NCI-H1105 (cell line): ENCODE data around the gene IPO9.

Experiments used
- DNase-seq: peaks from one replicate; lab custom pipeline; 2025; lab: John Stamatoyannopoulos, UW

The IPO9 gene

DNA sequence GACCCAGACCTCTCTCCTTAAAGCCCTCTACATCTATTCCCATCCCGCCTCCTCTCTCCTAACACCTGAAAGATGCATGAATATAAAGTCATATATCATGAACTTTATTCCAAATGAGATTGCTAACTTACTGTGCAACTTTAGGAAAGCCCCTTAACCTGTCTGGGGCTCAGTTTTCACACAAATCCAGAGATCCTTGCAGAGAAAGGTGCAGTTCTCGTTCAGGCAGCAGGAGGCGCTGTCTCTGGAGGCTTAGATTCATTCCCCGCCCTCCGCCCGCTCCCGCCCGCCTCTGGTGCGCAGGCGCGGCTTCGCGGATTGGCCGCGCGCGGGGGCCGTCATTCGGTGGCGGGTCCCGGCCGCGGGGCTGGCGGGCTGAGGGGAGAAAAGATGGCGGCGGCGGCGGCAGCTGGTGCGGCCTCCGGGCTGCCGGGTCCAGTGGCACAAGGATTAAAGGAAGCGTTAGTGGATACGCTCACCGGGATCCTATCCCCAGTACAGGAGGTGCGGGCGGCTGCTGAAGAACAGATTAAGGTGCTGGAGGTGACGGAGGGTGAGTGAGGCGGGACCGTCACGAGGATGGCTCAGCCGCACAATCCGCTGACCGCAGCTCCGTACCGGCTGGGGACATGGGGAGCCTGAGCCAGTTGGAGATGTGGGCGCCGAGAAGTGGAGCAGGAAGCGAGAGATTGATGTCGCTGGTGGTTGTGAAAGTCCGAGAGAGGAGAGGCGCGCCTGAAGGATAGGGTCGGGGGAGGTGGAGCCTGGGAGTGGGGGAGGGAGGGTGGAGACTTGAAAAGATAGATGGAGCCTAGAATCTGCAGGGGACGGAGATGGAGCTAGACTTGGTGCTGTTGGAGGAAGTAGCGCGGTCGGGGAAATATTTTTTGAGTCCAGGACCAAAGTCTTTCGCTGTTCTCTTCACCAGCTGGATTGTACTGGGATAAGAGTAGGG is at the start of gene IPO9:
IPO9 (plus strand) TSS at position 338 of the 955 bp plus-strand sequence; CDS start at position 391, 53 bp downstream.
- DNase-seq, result peak; percentile 92

DNA sequence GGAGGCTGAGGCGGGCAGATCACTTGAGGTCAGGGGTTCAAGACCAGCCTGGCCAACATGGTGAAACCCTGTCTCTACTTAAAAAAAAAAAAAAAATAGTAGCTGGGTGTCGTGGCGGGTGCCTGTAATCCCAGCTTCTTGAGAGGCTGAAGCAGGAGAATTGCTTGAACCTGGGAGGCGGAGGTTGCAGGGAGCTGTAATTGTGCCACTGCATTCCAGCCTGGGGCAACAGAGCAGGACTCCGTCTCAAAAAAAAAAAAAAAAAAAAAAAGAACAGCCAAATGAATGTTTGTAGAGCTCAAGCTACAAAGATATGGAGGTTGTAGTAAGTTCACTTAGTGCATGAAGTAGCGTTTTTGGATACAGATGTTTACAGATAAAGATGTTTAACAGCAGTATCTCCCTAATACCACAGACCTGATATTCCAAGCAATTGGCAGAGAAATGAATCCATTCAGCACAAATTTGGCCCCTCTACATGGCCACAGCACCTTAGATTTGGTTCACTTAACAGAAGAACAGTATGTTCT is 49.5 kb upstream of the IPO9 start:
- no peak for DNase-seq

DNA sequence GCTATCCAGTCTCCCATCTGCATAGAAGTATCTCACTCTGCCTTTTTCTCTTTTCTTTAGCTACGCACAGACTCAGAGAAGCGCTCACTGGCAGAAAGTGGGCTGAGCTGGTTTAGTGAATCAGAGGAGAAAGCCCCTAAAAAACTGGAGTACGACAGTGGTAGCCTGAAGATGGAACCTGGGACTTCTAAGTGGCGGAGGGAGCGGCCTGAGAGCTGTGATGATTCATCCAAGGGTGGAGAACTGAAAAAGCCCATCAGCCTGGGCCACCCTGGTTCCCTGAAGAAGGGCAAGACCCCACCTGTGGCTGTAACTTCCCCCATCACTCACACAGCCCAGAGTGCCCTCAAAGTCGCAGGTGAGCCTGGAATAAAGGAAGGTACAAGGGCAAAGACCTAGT is 48.0 kb upstream of the IPO9 start:
- DNase-seq, result no peak

- no peak for DNase-seq
These were observed 47.5 kb upstream of the IPO9 start for GRCh38 chr1:201781437-201781836.

DNA sequence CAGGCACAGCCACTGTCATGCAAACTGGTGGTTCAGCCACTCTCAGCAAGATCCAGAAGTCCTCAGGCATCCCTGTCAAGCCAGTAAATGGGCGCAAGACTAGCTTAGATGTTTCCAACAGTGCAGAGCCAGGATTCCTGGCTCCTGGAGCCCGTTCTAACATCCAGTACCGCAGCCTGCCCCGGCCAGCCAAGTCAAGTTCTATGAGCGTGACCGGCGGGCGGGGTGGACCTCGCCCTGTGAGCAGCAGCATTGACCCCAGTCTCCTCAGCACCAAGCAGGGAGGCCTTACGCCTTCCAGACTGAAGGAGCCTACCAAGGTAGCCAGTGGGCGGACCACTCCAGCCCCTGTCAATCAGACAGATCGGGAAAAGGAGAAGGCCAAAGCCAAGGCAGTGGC is 46.6 kb upstream of the IPO9 start:
- DNase-seq, result no peak

GRCh38 chr1:201783058-201783457 is 45.9 kb upstream of the IPO9 start:
- no peak for DNase-seq

- no peak for DNase-seq
These were observed 45.4 kb upstream of the IPO9 start for GRCh38 chr1:201783572-201783971.

DNA sequence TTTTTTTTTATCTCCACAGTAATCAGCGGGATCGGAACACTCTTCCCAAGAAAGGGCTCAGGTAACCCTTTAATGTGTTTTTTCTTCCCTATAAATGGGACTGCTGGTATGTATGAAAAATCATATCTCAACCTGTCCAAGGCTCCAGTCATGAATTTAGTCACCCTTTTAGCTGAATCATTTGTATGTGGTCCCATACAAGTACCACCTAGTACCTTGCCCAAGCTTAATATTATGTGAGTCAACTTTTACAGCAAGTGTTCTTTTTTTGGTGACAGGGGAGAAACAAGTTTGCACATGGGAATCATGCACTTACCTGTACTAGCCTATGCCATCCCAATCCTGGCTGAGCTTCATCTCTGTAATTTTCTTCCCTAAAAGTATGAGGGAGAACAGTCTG is 43.7 kb upstream of the IPO9 start:
- DNase-seq, result no peak

DNA sequence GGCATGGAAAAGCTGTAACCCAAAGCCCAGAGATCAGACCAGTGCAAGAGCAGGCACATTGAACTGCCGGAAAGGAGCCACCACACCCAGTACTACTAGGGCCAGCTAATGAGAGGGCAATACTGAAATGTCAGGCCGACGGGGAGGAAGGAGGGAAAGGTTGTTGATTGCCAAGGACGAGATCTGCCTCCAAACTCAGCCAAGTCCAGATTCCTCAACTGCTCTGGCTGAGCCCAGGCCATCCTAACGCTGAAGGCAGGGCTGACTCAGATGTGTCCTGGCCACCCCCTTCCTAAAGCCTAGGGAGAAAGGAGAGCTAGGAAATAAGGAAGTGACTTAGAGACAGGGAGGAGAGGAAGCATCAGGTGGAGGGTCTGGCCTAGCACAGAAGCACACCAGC is 42.1 kb upstream of the IPO9 start:
- DNase-seq, result no peak

DNA sequence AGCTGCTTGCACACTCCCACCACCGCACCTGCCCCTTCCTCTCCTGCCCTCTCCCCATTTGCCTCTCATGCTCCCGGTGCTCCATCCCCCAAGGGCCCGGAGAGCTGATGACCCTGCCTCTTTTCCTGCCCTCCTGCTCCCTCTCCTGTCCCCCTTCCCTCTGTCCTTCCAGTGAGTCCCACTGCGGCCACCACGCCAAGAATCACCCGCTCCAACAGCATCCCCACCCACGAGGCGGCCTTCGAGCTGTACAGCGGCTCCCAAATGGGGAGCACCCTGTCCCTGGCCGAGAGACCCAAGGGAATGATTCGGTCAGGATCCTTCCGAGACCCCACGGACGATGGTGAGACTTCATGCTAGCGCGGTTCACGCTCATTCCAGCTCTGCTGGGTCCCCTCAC is 40.7 kb upstream of the IPO9 start:
- no peak for DNase-seq

DNA sequence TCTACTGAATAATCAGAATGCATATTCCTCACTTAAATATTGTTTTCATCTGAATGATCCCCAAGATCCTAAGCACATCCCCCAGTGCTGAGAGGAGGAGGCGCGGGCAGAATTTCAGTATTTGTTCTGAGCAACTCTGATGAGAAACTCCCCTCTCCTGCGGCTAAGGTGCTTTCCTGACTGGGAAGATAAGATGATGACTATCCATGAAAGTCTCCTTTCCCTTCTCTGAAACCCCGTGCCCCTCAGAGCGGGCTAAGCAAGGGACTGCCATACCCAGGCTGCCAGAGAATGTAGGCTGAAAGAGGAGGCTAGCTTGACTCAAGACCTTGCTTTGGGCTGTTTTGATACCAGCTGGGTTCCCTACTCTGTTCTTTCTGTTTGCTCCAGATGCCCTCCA is 39.7 kb upstream of the IPO9 start:
- no peak for DNase-seq

- DNase-seq, result no peak
These were observed 38.7 kb upstream of the IPO9 start for GRCh38 chr1:201790261-201790660.

GRCh38 chr1:201791051-201791778 is 37.7 kb upstream of the IPO9 start:
- DNase-seq, result no peak

GRCh38 chr1:201791779-201792173 is 37.2 kb upstream of the IPO9 start:
- DNase-seq, result no peak

GRCh38 chr1:201792534-201793305 is 36.2 kb upstream of the IPO9 start:
- peak; percentile 63 for DNase-seq

DNA sequence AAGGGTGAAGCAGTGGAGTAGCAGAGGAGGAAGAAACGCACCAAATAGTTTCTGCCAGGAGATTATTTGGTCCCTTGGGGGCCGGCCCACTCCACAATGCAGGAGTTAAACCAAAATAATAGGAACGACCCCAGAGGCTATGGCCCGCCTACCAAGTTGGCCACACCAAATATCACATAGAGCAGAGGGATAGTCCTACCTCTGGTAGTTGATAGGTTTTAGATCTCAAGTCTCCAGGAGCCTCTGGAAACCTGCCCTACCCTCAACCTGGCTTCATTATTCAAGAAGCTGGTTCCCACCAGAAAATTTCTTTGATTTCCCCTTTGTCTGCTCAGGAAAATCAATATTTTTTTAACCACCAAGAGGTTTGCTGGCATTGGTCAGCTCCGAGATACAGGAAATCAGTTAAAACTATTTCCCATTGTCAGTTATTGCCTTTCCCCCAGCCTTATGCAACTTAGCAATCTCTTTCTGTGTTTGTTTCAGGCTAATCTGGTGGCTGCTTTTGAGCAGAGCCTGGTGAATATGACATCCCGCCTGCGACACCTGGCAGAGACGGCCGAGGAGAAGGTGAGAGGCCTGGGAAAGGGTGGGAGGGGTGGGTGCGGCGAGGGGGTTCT is 35.5 kb upstream of the IPO9 start:
- no peak for DNase-seq

DNA sequence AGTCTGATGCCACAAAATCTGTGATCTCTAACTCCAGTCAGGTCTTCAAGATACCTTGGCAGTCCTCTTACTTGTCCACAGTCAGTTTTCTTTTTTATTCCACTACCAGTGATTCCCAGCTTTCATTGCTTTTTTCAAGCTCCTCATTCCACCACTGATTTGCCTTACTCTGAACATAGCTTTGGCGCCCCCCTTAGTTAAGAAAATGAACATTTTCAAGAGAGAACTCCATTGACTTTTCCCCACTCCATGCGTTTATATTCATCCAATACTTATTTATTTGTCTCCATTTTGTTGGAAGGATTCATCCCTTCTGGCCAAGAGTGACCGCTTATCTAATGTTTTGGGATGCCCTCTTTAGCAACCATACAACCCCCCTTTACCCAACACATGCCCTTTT is 33.9 kb upstream of the IPO9 start:
- DNase-seq, result no peak

- no peak for DNase-seq
These were observed 28.7 kb upstream of the IPO9 start for GRCh38 chr1:201800246-201800645.

- no peak for DNase-seq
These were observed 22.2 kb upstream of the IPO9 start for GRCh38 chr1:201806801-201807200.

GRCh38 chr1:201807958-201808632 is 20.9 kb upstream of the IPO9 start:
- no peak for DNase-seq

- no peak for DNase-seq
These were observed 20.3 kb upstream of the IPO9 start for GRCh38 chr1:201808633-201808990.
